Neutrophil (primary cell): Measurements from ENCODE around the gene EIF5A2.
"Not testable (repeated sequence)": the region's sequence is repeated elsewhere in the genome, so short reads cannot be mapped to it uniquely, and the experiment has no call there.

Source experiments
- H3K27ac ChIP-seq: fragments of 200-600 bp; sonication (generic); 2 replicates; pipeline ENCODE4 v1.5.1; 2016; ENCODE audit warnings: mild to moderate bottlenecking, moderate library complexity
- H3K27me3 ChIP-seq: fragments of 200-600 bp; sonication (generic); 2 replicates; pipeline ENCODE4 v1.6.0; 2016; ENCODE audit warnings: mild to moderate bottlenecking
- H3K36me3 ChIP-seq: fragments of 200-600 bp; sonication (generic); 2 replicates; pipeline ENCODE4 v1.5.1; 2017
- H3K4me1 ChIP-seq, 2 experiments: fragments of 200-600 bp in 1 of 2; sonication (generic) in 1 of 2; 1 replicate in 1 of 2; 2 replicates in 1 of 2; pipeline versions ENCODE4 v1.5.1 to v1.6.1; 2013 to 2016; ENCODE audit warnings: low read depth in 1 of 2, low read length in 1 of 2, mild to moderate bottlenecking in 1 of 2, moderate library complexity in 1 of 2; ENCODE audit not compliant: control insufficient read depth in 1 of 2, insufficient read depth in 1 of 2
- H3K4me3 ChIP-seq, 2 experiments: fragments of 200-600 bp in 1 of 2; sonication (generic) in 1 of 2; 1 replicate in 1 of 2; 2 replicates in 1 of 2; pipeline ENCODE4 v1.5.1; 2013 to 2016; ENCODE audit warnings: low read depth in 1 of 2, low read length in 1 of 2, mild to moderate bottlenecking in 1 of 2, moderate library complexity in 1 of 2
- H3K9me3 ChIP-seq: fragments of 200-600 bp; sonication (generic); 2 replicates; pipeline ENCODE4 v1.5.1; 2016
- CTCF ChIP-seq: fragments of 200-600 bp; sonication (generic); IDR thresholded peaks from 2 replicates; pipeline ENCODE4 v1.5.1; 2016; ENCODE audit warnings: antibody characterized with exemption

EIF5A2 gene

DNA sequence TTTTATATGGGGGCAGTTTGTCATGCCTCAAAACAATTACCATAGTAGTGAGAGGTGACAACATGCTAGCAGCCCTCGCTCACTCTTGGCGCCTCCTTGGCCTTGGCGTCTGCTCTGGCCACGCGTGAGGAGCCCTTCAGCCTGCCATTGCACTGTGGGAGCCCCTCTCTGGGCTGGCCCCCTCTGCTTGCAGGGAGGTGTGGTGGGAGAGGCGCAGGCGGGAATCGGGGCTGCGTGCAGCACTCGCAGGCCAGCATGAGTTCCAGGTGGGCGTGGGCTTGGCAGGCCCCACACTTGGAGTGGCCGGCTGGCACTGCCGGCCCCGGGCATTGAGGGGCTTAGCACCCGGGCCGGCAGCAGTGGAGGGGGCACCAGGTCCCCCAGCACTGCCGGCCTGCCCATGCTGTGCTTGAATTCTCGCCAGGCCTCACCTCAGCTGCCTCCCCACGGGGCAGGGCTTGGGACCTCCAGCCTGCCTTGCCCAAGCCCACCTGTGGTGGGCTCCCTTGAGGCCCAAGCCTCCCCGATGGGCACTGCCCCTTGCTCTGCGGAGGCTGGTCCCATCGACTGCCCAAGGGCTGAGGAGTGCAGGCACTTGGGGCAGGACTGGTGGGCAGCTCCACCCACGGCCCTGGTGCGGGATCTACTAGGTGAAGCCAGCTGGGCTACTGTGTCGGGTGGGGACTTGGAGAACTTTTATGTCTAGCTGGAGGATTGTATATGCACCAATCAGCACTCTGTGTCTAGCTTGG, 38.8 kb upstream of the EIF5A2 start:
- Histone ChIP-seq H3K9me3 (no peaks in the 10 kb centered on the region), H3K4me1 (no peaks in the 10 kb centered on the region), H3K36me3 (no peaks in the 10 kb centered on the region), H3K4me3 (no peak overlapping the region), H3K27me3 (no peaks in the 10 kb centered on the region), H3K27ac (no peak overlapping the region)
- TF ChIP-seq CTCF, result no peak

DNA sequence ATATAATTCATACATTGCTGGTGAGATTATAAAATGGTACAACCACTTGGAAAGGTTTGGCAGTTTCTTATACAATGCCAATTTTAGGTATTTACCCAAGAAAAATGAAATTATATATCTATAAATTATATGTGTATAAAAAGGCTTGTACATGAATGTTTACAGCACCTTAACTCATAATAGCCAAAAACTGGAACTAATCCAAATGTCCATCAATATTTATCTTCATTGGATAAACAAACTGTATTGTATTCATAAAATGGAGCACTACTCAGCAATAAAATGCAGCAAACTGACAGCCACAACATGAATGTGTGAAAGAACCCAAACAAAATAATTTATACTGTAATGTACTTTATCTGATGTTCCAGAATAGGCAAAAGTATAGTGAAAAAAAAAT, 33.6 kb upstream of the EIF5A2 start:
- Histone ChIP-seq H3K27ac (no peak overlapping the region), H3K27me3 (no peaks in the 10 kb centered on the region), H3K4me1 (no peaks in the 10 kb centered on the region), H3K4me3 (no peak overlapping the region), H3K9me3 (no peaks in the 10 kb centered on the region), H3K36me3 (no peaks in the 10 kb centered on the region)
- no peak for TF ChIP-seq CTCF

GRCh38 chr3:170941551-170941950, 33.1 kb upstream of the EIF5A2 start:
- Histone ChIP-seq H3K27me3 (no peaks in the 10 kb centered on the region), H3K36me3 (no peaks in the 10 kb centered on the region), H3K4me3 (no peak overlapping the region), H3K9me3 (no peaks in the 10 kb centered on the region), H3K4me1 (no peaks in the 10 kb centered on the region), H3K27ac (no peak overlapping the region)
- no peak for TF ChIP-seq CTCF

DNA sequence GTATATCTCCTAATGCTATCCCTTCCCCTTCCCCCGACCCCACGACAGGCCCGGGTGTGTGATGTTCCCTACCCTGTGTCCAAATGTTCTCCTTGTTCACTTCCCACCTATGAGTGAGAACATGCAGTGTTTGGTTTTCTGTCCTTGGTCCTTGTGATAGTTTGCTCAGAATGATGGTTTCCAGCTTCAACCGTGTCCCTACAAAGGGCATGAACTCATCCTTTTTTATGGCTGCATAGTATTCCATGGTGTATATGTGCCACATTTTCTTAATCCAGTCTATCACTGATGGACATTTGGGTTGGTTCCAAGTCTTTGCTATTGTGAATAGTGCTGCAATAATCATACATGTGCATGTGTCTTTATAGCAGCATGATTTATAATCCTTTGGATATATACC, 24.6 kb upstream of the EIF5A2 start:
- H3K27me3 ChIP-seq, H3K4me3 ChIP-seq, H3K9me3 ChIP-seq, H3K36me3 ChIP-seq, H3K27ac ChIP-seq, H3K4me1 ChIP-seq: not testable (repeated sequence)

GRCh38 chr3:170923553-170923952, 15.1 kb upstream of the EIF5A2 start:
- H3K4me3 ChIP-seq, H3K9me3 ChIP-seq, H3K27ac ChIP-seq, H3K36me3 ChIP-seq, H3K27me3 ChIP-seq, H3K4me1 ChIP-seq: not testable (repeated sequence)

GRCh38 chr3:170918715-170919114, 10.3 kb upstream of the EIF5A2 start:
- H3K27me3 ChIP-seq, result no peaks in the 10 kb centered on the region
- H3K4me3 ChIP-seq, result no peak overlapping the region
- H3K9me3 ChIP-seq, result peaks cover 9% of the 10 kb centered on the region
- no peaks in the 10 kb centered on the region for H3K36me3 ChIP-seq
- no peak overlapping the region for H3K27ac ChIP-seq
- no peak for TF ChIP-seq CTCF
- H3K4me1 ChIP-seq, result no peaks in the 10 kb centered on the region

DNA sequence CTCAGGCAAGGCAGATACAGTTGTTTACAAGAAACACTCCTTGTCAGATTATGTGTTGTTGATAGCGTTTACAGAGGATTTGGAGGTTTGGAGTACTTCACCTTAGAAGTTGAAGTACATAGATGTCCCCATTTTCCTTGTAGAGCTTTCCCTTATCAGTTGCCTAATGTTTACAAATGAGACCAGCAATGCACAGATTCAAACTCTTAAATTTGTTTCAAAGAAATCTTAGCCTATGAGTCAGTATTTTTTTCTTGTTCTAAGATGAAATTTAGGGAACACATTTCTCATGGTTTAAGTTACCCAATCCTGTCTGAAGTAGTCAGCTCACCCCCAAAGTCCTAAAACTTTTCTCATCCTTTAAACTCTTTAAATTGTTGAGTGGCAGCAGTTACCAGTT, 6.3 kb upstream of the EIF5A2 start:
- no peaks in the 10 kb centered on the region for H3K4me1 ChIP-seq
- H3K36me3 ChIP-seq, result no peaks in the 10 kb centered on the region
- H3K27ac ChIP-seq, result no peak overlapping the region
- no peak overlapping the region for H3K4me3 ChIP-seq
- H3K27me3 ChIP-seq, result peaks cover 21% of the 10 kb centered on the region
- no peak for TF ChIP-seq CTCF
- peaks cover 9% of the 10 kb centered on the region for H3K9me3 ChIP-seq
